Activated naive CD4-positive, alpha-beta T cell treated with Interleukin-2 at 50 U/mL for 16 hours (primary cell): ENCODE results near the gene KCNK16.
"Not testable (repeated sequence)": the region's sequence is repeated elsewhere in the genome, so short reads cannot be mapped to it uniquely, and the experiment has no call there.

Experiments
- DNase-seq: peaks from one replicate; pipeline ENCODE4 v3.0.0-alpha.2; 2020

Gene KCNK16

GRCh38 chr6:39304951-39305350, 17.6 kb downstream of the KCNK16 start:
- DNase-seq: no peak

GRCh38 chr6:39303425-39304153, 18.9 kb downstream of the KCNK16 start:
- no peak for DNase-seq

GRCh38 chr6:39302669-39303424, 19.7 kb downstream of the KCNK16 start:
- peak; percentile 88 for DNase-seq

GRCh38 chr6:39302011-39302410, 20.5 kb downstream of the KCNK16 start:
- no peak for DNase-seq

GRCh38 chr6:39301606-39302005, 20.9 kb downstream of the KCNK16 start:
- no peak for DNase-seq

GRCh38 chr6:39300739-39301138, 21.8 kb downstream of the KCNK16 start:
- no peak for DNase-seq

- no peak for DNase-seq
These were observed 24.4 kb downstream of the KCNK16 start for GRCh38 chr6:39298061-39298460.

- DNase-seq: no peak
These were observed 25.5 kb downstream of the KCNK16 start for GRCh38 chr6:39296745-39297640.

GRCh38 chr6:39295611-39296011, 26.9 kb downstream of the KCNK16 start:
- no peak for DNase-seq

- DNase-seq: no peak
These were observed 27.6 kb downstream of the KCNK16 start for GRCh38 chr6:39294899-39295298.

GRCh38 chr6:39294133-39294532, 28.4 kb downstream of the KCNK16 start:
- DNase-seq: no peak

GRCh38 chr6:39292637-39293036, 29.9 kb downstream of the KCNK16 start:
- no peak for DNase-seq

- DNase-seq: no peak
These were observed 33.0 kb downstream of the KCNK16 start for GRCh38 chr6:39289490-39289889.

GRCh38 chr6:39287601-39288000, 34.9 kb downstream of the KCNK16 start:
- no peak for DNase-seq

GRCh38 chr6:39286596-39286995, 35.9 kb downstream of the KCNK16 start:
- DNase-seq: not testable (repeated sequence)

- DNase-seq: no peak
These were observed 39.7 kb downstream of the KCNK16 start for GRCh38 chr6:39282774-39283173.

- no peak for DNase-seq
These were observed 41.1 kb downstream of the KCNK16 start for GRCh38 chr6:39281312-39281980.

GRCh38 chr6:39280247-39280731, 42.2 kb downstream of the KCNK16 start:
- no peak for DNase-seq

- no peak for DNase-seq
These were observed 43.0 kb downstream of the KCNK16 start for GRCh38 chr6:39279539-39279938.

- no peak for DNase-seq
These were observed 46.0 kb downstream of the KCNK16 start for GRCh38 chr6:39276379-39276995.

- no peak for DNase-seq
These were observed 47.6 kb downstream of the KCNK16 start for GRCh38 chr6:39274903-39275302.

- no peak for DNase-seq
These were observed 48.0 kb downstream of the KCNK16 start for GRCh38 chr6:39274471-39274870.
